ENCODE results near the gene ZNF66.
"Not testable (repeated sequence)": the region's sequence is repeated elsewhere in the genome, so short reads cannot be mapped to it uniquely, and the experiment has no call there.

The ZNF66 gene

DNA sequence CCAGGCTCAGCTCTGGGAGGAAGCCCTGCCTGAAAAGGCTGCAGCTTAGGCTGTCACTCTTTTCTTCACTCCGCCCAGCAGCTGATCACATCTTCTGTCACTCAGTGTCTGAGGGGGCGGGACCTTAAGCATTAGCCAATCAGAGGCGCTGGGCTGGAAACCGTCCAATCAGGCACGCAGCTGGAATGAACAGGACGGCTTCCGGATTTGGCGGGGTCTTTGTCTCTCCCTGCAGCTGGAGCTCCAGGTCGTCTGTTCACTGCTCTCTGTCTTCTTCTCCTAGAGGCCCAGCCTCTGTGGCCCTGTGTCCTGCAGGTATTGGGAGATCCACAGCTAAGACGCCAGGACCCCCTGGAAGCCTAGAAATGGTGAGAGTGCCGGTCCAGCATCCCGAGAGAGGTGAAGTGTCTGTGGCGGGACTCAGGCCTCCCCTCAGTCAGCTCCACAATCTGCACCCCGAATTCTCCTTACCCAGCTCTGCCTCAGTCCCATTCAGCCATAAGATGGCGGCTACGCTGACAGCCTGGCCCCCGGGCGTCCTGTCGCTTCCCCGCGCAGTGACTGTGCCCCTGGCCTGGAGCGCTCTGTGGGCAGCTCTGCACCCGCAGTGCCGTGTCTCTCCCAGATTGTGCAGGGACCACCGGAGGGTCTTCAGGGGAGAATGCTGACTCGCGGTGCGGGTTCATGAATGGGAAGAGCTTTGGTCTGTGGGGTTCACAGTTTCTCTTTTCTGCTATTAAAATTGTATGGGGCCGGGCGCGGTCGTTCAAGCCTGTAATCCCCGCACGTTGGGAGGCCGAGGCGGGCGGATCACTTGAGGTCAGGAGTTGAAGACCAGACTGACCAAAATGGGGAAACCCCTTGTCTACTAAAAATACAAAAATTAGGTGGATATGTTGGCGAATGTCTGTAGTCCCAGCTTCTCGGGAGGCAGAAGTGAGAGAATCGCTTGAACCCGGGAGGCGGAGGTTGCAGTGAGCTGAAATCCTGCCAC lies at the start of gene ZNF66:
ZNF66 (plus strand) TSS at position 222 of the 994 bp plus-strand sequence; CDS start at position 366, 144 bp downstream.
- peak; percentile 46 for DNase-seq

DNA sequence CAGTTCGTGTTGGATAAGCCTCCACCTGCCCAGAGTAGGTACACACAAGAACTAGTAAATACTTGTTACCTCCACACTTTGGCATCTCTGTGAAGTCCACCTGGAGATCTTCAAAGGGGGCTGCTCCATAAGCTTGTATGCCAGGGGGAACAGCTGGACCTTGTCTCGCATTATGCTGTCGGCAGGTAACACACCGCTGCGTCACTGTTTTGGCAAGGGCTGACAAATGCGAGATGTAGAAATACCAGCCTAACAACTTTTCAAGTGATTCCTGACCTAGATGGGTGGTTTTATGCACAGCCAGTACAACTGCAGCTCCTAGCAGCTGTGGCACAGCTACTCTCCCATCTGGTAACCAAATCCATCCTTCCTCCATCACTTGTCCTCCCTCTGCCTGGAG lies 25.9 kb upstream of the ZNF66 start:
- DNase-seq: not testable (repeated sequence)

DNA sequence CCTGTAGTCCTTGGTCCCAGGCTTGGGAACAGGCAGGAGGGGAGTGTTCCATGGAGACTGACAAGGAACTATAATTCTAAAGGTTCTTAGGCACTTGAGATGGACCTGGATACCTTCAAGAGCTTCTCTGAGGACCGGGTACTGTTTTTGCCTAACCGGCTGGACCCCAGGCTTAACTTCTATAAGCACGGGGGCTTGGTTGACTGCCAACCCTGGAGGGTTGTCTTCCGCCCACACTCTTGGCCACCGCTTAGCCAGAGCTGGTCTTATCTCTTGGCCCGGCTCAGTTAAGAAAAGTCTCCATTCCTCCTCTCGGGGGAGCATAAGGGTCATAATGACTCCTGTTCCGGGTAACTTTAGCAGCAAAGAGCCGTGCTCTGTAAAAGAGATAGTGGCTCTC lies 23.8 kb upstream of the ZNF66 start:
- DNase-seq: not testable (repeated sequence)

DNA sequence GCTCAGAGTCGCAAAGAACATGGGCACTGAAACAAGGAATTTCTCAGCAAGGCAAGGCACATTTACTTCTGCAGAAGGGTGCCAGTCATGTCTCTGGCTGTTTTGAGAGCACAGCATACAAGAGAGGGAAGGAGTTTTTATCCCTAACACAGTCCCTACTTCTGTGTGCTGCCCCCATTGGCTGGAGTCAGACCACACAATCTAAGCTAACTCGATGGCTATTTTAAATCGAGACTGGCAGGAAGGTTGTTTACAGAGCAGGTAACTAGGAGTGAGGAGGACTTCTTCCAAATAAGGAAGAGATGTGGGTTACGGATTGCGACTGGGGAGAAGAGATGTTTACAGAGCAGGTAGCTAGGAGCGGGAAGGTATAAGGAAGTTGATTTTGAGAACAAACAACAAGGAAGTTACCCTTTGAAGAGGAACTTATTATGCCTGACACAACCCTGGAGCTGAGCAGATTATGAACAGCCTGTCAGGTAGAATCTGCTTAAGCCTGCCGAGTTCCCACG lies 6.8 kb upstream of the ZNF66 start:
- not testable (repeated sequence) for DNase-seq

DNA sequence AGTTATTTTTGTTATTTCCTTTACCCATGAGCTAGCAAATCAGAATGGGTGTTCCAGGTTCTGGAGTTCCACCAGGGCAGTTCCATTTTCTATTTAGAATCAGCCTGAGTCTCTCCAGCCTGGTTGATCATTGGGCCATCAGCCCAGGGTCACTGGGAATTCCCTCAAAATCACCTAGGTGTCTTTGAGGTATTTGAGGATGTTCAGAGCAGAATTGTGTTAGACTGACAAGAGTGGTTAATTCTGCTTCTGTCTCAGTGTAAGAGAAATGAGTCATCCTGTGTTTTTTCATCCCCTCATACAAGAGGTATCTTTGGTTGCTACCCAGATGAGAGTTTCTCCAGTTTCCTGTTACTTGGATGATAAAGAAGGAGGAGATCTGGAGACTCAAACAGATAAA lies 11.7 kb downstream of the ZNF66 start:
- DNase-seq: no peak

DNA sequence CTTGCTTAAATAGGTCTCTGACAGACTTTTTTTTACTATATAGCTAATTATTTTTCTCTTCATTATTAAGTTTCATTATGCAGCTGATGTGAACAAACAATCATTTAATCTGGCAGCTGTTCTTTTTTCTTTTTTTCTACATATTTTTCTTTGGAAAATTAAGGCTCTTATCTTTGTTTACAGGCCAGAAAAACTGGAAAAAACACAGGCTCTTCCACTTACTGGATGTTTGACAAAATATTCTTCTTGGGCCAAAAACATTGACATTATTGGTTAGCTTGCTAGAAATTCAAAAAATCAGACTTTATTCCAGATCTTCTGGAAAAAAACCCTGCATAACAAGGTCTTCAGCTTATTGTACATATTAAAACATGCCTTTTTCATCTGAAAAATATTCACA lies 15.7 kb downstream of the ZNF66 start:
- DNase-seq: no peak

DNA sequence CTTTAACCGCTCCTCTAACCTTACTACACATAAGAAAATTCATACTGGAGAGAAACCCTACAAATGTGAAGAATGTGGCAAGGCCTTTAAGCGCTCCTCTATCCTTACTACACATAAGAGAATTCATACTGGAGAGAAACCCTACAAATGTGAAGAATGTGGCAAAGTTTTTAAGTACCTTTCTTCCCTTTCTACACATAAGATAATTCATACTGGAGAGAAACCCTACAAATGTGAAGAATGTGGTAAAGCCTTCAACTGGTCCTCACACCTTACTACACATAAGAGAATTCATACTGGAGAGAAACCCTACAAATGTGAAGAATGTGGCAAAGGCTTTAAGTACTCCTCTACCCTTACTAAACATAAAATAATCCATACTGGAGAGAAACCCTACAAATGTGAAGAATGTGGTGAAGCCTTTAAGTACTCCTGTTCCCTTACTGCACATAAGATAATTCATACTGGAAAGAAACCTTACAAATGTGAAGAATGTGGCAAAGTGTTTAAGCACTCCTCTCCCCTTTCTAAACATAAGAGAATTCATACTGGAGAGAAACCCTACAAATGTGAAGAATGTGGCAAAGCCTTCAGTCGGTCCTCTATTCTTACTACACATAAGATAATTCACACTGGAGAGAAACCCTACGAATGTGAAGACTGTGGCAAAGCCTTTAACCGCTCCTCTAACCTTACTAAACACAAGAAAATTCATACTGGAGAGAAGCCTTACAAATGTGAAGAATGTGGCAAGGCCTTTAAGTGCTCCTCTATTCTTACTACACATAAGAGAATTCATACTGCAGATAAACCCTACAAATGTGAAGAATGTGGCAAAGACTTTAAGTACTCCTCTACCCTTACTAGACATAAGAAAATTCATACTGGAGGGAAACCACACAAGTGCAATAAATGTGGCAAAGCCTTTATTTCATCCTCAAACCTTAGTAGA lies 30.5 kb downstream of the ZNF66 start:
- not testable (repeated sequence) for DNase-seq

DNA sequence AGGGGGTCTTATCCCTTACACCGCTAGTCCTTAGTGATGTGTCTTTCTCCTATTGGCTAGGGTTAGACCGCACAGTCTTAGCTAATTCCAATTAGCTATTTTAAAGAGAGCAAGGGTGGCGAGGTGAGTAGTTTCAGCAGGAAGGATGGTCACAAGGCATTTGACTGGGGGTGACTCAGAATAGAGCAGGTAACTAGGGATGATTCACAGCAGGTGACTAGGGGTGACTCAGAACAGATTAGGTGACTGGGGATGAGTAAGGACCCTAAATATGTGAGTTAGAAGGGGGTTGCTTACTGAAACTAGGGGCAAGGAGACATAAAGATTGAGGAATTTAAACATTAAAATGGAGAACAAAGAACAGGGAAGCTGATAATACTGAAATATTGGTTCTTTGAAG lies 64.3 kb downstream of the ZNF66 start:
- DNase-seq: no peak

All from 8988T (cell line).